Upper lobe of right lung (tissue), 1 donor: ENCODE measurements around the gene POLR1A. TPM values are rescaled to one million over a fixed set of nuclear protein-coding genes. Genes with fewer than 3 reads are reported as not detected.

Source experiments
- ATAC-seq: fragments of 200-7000 bp; cut with Tn5 transposase; one replicate; pipeline ENCODE4 v1.9.1; 2020; ENCODE audit warnings: mild to moderate bottlenecking, moderate library complexity
- DNase-seq: peaks from one replicate; pipeline ENCODE4 v3.0.0-alpha.2; 2020
- H3K27ac ChIP-seq: fragments of 200-600 bp; one replicate; pipeline ENCODE4 v1.8.0; 2022
- H3K27me3 ChIP-seq: fragments of 200-600 bp; one replicate; pipeline ENCODE4 v1.8.0; 2022; ENCODE audit warnings: mild to moderate bottlenecking
- H3K36me3 ChIP-seq: fragments of 200-600 bp; one replicate; pipeline ENCODE4 v1.8.0; 2022
- H3K4me1 ChIP-seq: fragments of 200-600 bp; one replicate; pipeline ENCODE4 v1.8.0; 2022
- H3K4me3 ChIP-seq: fragments of 200-600 bp; one replicate; pipeline ENCODE4 v1.8.0; 2022; ENCODE audit warnings: mild to moderate bottlenecking
- H3K9me3 ChIP-seq: fragments of 200-600 bp; one replicate; pipeline ENCODE4 v1.8.0; 2022
- CTCF ChIP-seq: fragments of 200-600 bp; IDR thresholded peaks from one replicate; pipeline ENCODE4 v1.8.0; 2022; ENCODE audit warnings: antibody characterized with exemption
- intact Hi-C: fragments of 100-400 bp; cut with DNase I; formaldehyde crosslinking; loops from one replicate; pipeline ENCODE4 v1.11.0; 2022
- total RNA-seq: library from RNA; stranded (reverse); fragmentation: NEBNext Ultra II Directional; extraction: Animal tissue kit (Norgen Biotek cat#: 25700); gene quantifications from one replicate; pipeline ENCODE4 v1.2.1, GENCODE V29; 2021
- donor health status: DM: no; HTN: yes; CAD: no; lungs with severe emphysema.

Gene POLR1A
- total RNA-seq, 1 donor from 2014 or later, result 26.6 TPM

GRCh38 chr2:86025976-86026743 lies 79.5 kb downstream of the POLR1A start:
- no peak overlapping the region for H3K4me3 ChIP-seq
- H3K27ac ChIP-seq, result no peak overlapping the region
- peaks cover 44% of the 10 kb centered on the region for H3K36me3 ChIP-seq
- TF ChIP-seq CTCF, result no peak
- H3K9me3 ChIP-seq, result no peaks in the 10 kb centered on the region
- ATAC-seq, result no peak
- no peak for DNase-seq
- H3K4me1 ChIP-seq, result peaks cover 3% of the 10 kb centered on the region
- intact Hi-C loops, result no loop called here
- no peaks in the 10 kb centered on the region for H3K27me3 ChIP-seq

- DNase-seq (no peak), ATAC-seq (no peak)
- Histone ChIP-seq H3K36me3 (peaks cover 36% of the 10 kb centered on the region), H3K4me3 (no peak overlapping the region), H3K27ac (no peak overlapping the region), H3K9me3 (no peaks in the 10 kb centered on the region), H3K4me1 (peaks cover 4% of the 10 kb centered on the region), H3K27me3 (no peaks in the 10 kb centered on the region)
- no peak for TF ChIP-seq CTCF
- intact Hi-C loops, result no loop called here
Measured at GRCh38 chr2:86025229-86025820, 80.4 kb downstream of the POLR1A start.

- Histone ChIP-seq H3K9me3 (no peaks in the 10 kb centered on the region), H3K4me3 (no peak overlapping the region), H3K4me1 (peaks cover 4% of the 10 kb centered on the region), H3K27me3 (no peaks in the 10 kb centered on the region), H3K36me3 (peaks cover 17% of the 10 kb centered on the region), H3K27ac (no peak overlapping the region)
- intact Hi-C loops, result no loop called here
- DNase-seq (no peak), ATAC-seq (no peak)
- no peak for TF ChIP-seq CTCF
Measured at GRCh38 chr2:86023366-86023712, 82.3 kb downstream of the POLR1A start.

- Histone ChIP-seq H3K4me1 (peaks cover 8% of the 10 kb centered on the region), H3K9me3 (no peaks in the 10 kb centered on the region), H3K27me3 (no peaks in the 10 kb centered on the region), H3K27ac (no peak overlapping the region), H3K4me3 (no peak overlapping the region), H3K36me3 (peaks cover 12% of the 10 kb centered on the region)
- intact Hi-C loops, result no loop called here
- TF ChIP-seq CTCF, result no peak
- no peak for DNase-seq
- no peak for ATAC-seq
Measured at GRCh38 chr2:86022661-86023365, 82.9 kb downstream of the POLR1A start.

- intact Hi-C loops, result no loop called here
- peaks cover 3% of the 10 kb centered on the region for H3K36me3 ChIP-seq
- no peak for TF ChIP-seq CTCF
- H3K27me3 ChIP-seq, result no peaks in the 10 kb centered on the region
- no peak overlapping the region for H3K4me3 ChIP-seq
- ATAC-seq (no peak), DNase-seq (no peak)
- peaks cover 18% of the 10 kb centered on the region for H3K4me1 ChIP-seq
- H3K9me3 ChIP-seq, result no peaks in the 10 kb centered on the region
- no peak overlapping the region for H3K27ac ChIP-seq
Measured at GRCh38 chr2:86021396-86022378, 84.0 kb downstream of the POLR1A start.
